ENCODE results near the gene SLCO4C1.

The SLCO4C1 gene

DNA sequence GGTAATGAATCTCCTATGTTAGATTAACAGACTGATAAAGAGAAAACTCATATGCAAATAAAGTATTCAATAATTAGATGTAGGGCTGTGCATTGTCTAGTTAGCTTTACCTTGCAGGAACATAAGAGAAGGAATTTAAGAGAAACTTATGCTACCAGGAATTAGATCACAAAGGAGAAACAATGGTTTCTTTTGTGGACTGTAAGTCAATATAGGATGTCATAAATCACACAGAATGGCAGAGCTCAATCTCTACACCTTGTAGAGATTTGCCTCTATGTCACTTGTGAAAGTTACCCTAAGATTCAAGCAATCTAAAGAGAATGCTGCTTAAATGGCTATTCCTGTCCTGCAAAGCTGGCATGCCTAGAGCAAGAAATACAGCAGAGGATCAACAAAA, 26.0 kb downstream of the SLCO4C1 start:
- DNase-seq (ENCODE audit: low read depth in 3 of 3): no peak

DNA sequence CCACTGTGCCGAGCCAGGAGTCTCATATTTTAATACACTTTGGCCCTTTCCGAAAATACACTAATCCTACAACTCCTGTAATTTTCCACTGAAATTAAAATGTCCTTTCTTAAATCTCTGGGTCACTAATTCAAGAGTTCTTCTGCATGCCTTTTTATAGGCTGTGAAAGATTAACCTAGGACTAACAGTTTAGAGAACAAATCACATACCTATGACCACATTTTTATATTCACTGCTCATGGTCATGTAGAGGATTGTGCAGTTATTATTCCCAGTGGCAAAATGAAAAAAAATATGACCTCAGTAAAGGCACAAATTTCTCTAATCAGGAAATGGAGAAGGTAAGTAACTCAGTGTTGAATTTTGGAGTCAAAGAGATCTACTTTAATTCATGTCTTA, 33.4 kb downstream of the SLCO4C1 start:
- no peak for DNase-seq (ENCODE audit: low read depth in 3 of 3)

DNA sequence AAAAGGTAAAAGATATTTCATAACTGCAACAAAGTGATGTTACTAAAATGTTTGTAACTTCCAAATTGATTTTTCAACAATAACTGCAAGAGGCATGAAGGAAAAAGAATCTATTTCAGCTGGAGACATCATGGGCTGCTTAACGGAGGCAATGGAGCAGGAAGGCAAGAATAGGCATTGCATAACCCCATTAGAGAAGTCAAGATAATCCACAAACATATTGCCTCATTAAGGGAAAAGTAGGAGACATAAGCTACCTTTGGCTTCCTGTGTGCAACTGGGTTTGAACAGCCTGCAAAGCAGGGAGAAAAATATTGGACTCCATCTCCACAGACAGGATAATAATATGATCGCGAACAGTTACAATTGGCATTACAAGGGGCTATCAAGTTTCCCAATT, 46.7 kb downstream of the SLCO4C1 start:
- DNase-seq (ENCODE audit: low read depth in 3 of 3): no peak

DNA sequence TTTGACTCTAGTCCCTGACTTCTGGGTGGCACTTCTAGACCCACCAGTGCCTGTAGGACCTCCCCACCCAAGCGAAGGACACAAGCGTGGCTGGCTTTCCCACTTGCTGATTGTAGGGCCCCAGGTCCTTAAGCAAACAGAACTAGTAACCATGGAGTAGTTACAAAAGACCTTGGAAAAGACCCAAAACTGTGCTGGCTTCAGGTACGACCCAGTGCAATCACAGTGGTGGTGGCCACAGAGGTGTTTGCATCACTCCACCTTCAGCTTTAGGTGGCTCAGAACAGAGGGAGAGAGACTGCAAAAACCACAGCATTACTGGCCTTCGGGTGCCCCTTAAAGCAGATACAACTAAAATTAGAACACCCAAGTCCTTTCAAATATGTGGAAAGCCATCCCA, 52.9 kb downstream of the SLCO4C1 start:
- no peak for DNase-seq (ENCODE audit: low read depth in 3 of 3)

DNA sequence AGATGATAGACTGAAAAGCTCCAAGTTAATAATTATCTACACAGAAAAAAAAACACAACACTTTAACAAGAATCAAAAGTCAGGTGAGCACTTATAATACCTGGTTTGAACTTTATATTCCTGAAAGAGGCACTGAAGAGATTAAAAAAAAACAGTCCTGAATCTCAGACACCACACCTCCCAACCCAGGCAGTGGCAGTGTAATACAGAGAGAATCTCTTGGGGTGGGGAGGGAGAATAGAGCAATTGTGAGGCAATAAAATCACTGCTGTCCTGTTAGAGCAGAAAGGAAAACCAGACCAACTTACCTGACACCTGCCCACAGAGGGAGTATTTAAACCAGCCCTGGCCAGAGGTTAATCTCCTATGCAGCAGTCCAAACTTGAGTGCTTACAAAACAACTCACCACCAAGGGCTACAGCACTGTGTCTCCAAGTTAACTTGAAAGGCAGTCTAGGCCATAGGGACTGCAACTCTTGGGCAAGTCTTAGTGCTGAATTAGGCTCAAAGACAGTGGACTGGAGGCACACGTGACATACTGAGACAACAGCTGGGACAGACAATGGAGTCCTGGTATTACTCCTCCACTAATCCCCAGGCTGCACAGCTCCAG, 54.2 kb downstream of the SLCO4C1 start:
- DNase-seq (ENCODE audit: low read depth in 3 of 3): no peak

DNA sequence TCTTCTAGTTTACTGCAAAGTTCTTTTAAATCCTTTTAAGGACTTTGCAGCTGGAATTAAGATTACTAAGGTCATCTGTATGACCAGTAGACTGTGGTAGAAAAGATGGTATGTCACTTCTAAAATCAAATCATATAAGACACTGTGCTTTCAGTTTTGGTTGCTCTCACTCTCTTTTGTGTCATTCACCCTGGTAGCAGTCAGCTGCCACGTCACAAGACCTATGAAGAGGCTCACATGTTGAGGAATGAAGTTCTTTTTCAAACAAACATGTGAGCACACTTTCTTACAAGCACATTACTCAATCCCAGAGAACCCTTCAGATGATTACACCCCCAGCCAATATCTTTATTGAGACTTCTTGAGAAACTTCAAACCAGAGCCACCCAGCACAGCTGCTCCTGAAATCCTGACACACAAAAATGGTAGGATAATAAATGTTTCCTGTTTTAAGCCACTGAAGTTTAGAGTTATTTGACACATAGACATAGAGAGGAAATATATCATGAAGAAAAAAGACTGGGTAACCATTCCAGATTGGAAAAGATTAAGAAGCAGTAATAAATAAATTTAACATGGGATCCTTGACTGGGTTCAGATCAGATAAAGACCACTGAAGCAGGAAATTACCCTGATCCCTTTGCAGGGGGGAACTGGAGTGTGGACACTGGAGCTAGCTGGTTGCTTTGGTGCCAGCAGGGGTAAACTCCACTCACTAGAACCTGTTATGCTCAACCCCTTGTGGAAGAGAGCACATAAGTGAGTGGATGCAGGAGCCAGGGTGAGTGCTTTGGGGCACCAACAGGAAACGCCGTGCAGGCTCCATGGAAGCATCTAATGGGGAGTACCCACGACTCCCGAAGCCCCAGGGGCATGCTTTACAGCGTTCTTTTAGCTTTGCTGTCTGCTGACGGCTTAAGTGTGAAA, 64.1 kb downstream of the SLCO4C1 start:
- DNase-seq (ENCODE audit: low read depth in 3 of 3): no peak

DNA sequence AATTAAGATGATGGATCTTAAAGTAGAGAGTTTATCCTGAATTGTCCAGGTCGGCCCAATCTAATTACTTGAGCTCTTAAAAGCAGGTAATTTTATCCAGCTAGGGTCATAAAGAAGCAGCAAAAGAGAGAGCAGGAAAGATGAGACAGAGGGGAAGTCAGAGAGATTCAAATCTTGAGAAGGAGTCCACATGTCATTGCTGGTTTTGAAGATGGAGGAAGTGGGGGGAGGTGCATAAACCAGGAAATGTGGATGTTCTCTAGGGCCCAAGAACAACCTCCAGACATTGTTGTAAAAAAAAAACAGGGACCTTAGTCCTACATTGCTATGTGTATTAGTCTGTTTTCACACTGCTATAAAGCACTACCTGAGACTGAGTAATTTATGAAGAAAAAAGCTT, 66.4 kb downstream of the SLCO4C1 start:
- DNase-seq (ENCODE audit: low read depth in 3 of 3): no peak

DNA sequence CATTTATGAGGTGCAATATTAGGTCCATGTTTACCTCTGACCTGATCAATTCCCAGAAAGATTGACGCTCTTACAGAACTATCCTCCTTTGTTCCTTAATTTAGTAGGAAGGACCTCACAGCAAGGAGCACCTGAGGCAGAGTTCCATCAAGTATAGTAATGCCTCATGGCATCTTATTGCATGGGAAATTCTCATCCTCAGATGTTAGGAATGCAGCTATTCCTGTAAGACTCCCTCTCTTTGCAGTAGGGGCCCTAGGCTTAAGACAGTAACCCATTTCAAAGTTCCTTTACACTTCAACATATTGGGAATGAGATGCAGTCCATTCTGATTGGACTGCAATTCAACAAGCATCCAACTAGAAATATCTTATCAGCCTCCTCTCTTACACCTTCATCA, 69.8 kb downstream of the SLCO4C1 start:
- DNase-seq (ENCODE audit: low read depth in 3 of 3): no peak

DNA sequence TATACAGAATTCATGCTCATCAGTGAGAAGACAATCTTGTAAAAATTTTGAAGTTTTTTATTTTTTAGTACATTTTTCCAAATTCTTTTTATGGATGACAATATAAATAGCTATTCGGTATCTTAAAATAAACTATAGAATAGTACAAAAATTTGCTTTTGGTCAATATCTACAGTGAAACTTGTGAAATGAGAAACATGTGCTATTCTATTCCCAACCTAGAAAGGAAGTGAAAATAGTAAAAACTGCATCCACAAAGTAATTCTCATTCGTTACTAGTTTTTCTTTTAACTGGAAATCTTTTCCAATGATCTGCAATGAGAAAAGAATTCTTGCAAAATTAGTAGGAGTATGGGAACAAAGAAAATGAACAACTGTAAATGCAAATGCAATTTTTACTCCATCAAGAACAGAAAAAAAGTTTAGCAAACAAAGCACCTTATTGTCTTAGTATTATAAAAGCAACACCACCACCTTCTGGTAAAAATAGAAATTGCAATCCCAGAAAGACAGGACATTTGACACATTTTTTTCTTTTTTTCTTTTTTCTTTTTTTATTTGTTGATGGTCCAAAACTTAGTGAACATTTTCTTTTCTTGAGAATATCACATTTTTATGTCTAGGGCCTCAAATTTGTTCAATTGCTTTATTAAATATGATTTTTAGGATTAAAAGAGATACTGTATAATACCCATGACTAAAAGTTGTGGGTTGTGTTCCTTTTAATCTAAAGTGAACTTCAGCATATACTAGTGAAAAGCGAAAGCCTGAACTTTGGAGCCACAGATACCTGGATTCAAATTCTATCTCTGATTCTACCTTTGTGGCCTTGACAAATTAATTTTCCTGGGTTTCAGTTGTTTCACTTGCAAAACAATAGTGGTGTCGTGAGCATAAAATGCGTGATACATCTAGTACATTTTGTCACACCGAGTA, 72.3 kb downstream of the SLCO4C1 start:
- no peak for DNase-seq (ENCODE audit: low read depth in 3 of 3)

DNA sequence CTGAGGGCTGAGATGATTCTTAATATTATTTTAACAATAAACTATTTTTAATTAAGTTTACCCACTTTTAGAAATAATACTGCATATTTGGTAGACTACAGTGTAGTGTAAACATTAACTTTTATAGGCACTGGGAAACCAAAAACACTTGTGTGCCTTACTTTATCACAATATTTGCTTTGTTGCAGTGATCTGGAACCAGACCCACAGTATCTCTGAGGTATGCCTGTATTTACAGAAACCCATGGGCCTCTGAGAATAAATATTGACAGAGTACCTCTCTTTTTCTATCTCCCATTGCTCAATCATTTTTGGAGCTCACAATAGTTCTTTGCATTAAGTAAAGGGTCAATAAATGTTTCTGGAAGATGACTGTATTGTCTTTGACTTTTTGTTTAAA, 73.3 kb downstream of the SLCO4C1 start:
- DNase-seq (ENCODE audit: low read depth in 3 of 3): no peak

DNA sequence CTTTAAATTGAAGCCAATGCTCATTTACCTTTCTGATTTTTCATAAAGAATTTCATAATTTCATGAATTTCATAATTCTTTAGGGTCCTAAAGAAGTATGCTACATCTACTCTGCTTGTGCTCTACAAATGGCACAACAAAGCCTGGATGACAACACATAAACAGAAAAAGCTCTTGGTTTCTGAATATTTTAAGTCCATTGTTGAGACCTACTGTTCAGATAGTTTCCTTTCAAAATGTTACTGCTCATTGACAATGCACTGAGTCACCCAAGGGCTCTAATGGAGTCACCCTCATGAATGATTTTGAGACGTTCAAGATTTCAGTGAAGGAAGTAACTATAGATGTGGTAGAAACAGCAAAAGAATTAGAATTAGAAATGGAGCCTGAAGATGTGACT, 74.1 kb downstream of the SLCO4C1 start:
- no peak for DNase-seq (ENCODE audit: low read depth in 3 of 3)

DNA sequence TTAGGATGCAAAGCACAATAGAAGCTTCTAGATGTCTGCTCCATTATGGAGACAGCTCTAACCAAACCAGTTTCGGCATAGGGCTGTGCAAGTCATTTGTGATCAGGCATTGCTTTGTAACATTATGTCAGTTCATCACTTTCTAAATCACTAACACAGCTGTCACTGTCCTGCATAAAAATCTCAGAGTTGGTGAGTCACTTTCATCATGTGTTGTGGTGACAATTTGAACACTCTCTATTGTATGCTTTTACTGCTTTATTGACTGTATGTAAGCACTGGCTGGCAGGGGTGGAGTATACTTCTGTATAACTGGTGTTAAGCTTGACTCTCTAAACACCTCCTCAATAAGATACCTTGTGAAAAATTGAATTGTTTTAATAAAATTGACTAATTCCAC, 77.9 kb downstream of the SLCO4C1 start:
- no peak for DNase-seq (ENCODE audit: low read depth in 3 of 3)

DNA sequence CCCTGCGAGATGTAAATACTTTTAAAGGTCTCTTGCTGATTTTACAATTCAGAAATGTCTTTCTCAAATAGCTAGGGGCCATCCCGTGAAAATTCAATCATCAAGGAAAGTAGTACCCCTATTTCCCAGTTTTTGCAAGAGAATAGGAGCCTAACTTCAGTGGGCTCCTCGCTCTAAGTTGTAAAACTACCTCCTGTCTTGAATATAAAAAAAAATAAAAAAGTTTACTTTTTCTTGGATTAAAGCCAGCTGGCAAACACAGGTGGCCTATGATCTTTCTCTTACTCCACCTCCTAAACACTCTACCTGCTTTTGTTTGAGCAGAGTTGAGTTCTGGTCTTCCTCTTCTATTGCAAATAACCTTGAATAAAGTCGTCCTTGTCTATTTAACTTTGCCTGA, 79.4 kb downstream of the SLCO4C1 start:
- DNase-seq (ENCODE audit: low read depth in 3 of 3): no peak

DNA sequence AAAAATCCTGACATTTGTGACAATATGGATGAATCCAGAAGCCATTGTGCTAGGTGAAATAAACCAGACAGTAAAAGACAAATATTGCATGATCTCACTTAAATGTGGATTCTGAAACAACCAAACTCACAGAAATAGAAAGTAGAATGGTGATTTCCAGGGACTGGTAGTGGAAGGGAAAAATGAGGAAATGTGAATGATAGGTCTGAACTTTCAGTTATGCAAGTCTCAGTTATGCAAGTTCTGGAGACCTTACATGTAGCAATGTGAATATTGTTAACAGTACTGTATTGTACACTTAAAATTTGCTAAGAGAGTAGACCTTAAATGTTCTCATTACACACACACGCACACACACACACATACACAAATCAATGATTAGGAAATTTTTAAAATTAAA, 84.9 kb downstream of the SLCO4C1 start:
- DNase-seq (ENCODE audit: low read depth in 3 of 3): no peak

DNA sequence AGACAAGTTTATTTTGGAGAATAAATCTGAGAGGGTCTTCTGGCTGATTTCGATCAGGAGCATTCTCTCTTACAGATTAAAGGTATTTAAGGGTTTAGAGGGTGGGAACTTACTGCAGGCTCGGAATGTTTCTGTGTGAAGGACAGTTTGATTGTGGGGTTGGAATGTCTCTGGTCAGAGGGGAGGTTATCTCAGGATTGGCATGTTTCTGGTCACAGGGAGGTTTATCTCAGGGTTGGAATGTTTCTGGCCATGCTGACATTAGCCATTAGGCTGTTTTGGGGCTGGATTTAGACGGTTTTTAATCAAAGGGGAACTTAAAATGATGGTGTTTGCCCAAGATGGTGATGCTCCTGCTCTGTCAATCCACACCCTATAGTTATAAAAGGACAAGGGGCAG, 95.2 kb downstream of the SLCO4C1 start:
- DNase-seq (ENCODE audit: low read depth in 3 of 3): no peak

DNA sequence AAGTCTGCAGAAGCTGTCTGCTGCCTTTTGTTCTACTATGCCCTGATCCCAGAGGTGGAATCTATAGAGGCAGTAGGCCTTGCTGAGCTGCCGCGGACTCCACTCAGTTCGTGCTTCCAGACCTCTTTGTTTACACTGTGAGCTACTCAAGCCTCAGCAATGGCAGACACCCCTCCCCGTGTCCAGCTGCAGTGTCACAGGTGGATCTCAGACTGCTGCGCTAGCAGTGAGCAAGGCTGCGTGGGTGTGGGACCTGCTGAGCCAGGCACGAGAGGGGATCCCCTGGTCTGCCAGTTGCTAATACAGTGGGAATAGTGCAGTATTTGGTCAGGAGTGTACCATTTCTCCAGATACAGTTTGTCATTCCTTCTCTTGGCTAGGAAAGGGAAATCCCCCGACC, 99.6 kb downstream of the SLCO4C1 start:
- no peak for DNase-seq (ENCODE audit: low read depth in 3 of 3)
